ENCODE measurements around the gene SMIM10.
A peak's percentile ranks its signal among the peaks of the same experiment; 100 is the strongest.
"Not testable (repeated sequence)": the region's sequence is repeated elsewhere in the genome, so short reads cannot be mapped to it uniquely, and the experiment has no call there.

Gene SMIM10

DNA sequence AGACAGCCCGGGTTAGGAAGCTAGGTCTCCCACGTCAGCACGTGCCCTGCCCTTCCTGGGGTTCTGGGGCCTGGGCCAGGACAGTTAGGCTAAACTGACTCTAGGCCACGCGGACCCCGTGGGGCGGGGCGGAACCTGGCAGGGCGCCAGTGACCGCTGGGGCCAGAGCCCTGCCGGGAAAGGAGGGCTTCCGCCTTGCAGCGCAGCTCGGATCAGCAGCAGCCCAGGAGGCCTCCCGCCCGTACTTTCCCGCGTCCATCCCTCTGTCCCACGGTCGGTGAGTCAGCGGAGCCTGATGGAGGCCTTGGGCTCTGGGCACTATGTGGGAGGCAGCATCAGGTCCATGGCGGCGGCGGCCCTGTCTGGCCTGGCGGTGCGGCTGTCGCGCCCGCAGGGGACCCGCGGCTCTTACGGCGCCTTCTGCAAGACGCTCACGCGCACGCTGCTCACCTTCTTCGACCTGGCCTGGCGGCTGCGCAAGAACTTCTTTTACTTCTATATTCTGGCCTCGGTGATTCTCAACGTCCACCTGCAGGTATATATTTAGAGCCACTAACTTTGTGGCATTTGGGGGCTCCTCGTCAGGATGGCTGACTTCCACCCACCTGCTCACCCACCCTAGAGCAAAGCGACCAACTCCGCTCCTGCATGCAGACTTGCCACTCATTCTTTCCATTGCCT lies at the start of gene SMIM10:
Gene SMIM10 (plus strand): TSS at position 191 of the 681 bp plus-strand sequence. CDS start 105 bp downstream, at position 296.
- DNase-seq, result peak; percentile 23

DNA sequence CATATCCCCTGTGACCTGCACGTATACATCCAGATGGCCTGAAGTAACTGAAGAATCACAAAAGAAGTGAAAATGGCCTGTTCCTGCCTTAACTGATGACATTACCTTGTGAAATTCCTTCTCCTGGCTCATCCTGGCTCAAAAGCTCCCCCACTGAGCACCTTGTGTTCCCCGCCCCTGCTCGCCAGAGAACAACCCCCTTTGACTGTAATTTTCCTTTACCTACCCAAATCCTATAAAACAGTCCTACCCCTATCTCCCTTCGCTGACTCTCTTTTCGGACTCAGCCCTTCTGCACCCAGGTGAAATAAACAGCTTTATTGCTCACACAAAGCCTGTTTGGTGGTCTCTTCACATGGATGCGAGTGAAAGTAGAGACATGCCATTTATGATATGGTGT lies 44.4 kb upstream of the SMIM10 start:
- DNase-seq, result not testable (repeated sequence)

DNA sequence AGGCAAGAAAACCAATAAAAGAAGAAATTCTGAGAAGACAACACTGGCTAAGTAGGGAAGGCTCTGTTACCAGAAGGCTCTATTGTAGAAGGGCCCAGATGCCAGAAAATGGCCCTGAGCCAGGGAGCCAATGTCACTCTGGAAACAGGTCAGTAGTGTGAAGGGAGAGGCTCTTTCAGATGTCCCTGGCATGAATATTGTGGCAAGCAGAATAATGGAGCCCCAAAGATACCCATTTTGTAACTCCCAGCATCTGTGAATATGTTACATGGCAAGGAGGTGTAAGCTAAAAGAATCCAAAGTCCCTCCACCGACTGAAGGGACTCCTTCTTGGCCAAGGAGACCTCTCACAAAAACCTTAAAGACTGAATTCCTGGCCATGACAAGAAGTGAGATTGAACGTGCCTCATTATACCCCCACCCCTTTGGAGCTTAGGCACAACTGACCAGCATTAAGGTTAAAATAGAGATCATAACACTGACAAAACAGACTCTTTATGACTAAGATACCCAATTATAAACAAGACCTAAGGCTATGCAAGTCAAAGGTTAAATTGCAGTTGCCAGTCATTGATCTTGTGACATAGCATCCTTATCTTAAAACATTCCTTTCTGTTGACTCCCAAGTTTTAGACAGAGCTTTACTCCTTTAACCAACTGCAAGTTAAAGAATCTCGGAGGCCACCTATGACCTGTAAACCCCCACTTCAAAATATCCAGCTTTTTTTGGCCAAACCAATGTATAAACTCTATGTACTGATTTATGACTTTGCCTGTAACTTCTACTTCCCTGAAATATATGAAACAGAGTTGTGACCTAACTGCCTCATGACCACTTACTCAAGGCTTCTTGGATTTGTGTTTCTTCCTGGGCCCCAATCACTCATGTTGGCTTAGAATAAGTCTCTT lies 42.2 kb upstream of the SMIM10 start:
- DNase-seq, result no peak

DNA sequence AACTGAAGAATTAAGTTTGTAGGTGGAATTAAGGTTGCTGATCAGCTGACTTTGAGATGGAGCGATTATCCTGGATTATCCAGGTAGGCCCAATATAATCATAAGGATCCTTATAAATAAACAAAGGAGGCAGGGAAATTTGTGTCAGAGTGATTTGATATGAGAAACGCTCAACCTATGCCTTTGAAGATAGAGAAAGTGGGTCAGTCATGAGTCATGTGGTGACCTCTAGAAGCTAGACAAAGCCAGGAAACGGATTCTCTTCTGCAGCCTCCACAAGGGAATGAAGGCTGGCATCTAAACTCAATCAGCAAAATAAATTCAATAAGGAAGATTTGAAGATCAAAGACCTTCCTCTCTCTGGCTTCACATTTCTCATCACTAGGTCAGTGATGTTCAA lies 41.5 kb upstream of the SMIM10 start:
- no peak for DNase-seq

DNA sequence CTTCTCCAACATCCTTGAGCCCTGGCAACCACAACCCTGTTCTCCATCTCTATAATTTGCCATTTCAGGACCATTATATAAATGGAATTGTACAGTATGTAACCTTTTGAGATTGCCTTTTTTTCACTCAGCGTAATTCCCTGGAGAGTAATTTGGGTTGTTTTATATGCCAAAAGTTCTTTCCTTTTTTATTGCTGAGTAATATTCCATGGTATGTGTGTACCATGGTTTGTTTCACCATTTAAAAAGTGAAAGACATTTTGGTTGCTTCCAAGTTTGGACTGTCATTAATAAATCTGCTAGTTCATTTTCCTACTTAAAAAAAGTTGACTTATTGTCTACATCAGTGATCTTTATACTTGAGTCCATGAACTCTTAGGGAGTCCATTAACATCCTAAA lies 33.0 kb upstream of the SMIM10 start:
- DNase-seq, result no peak

DNA sequence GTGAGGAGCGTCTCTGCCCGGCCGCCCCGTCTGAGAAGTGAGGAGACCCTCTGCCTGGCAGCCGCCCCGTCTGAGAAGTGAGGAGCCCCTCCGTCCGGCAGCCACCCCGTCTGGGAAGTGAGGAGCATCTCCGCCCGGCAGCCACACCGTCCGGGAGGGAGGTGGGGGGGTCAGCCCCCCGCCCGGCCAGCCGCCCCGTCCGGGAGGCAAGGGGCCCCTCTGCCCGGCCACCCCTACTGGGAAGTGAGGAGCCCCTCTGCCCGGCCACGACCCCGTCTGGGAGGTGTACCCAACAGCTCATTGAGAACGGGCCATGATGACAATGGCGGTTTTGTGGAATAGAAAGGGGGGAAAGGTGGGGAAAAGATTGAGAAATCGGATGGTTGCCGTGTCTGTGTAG lies 30.4 kb upstream of the SMIM10 start:
- DNase-seq, result not testable (repeated sequence)

DNA sequence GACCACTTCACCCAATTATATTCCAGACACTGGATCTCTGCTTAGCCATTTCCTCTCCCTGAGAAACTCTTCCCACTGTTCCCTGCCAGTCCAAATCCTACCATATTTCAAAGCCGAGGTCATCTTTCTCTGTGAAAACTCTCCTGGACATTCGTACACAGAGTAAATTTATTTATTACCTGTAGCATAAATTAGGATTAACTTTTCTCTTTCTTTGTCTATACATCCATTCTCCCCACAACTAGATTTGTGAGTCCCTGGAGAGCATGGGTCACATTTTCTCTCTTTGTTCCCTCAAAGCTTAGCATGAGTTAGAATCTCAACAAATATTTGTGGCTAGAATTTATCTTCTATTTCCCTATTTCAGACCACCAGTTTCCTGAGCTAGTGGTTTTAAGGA lies 27.8 kb upstream of the SMIM10 start:
- no peak for DNase-seq

DNA sequence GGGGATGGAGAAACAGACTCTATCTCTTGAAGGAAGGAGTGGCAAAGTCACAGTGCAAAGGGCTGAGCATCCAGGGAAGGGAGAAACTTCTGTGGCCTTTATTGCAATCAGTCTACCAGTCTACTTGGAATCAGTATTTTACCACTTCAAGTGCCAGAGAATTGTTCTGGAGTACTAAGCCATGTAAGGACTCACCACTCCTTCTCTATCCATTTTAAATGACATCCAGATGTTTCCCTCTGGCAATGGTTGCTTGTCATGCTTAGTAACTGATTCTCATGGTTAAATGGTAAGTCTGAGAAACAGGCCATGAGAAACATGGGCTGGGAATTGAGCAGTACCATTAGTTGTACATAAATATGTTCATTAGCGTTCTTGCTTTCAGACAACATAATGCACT lies 21.1 kb upstream of the SMIM10 start:
- DNase-seq, result no peak

DNA sequence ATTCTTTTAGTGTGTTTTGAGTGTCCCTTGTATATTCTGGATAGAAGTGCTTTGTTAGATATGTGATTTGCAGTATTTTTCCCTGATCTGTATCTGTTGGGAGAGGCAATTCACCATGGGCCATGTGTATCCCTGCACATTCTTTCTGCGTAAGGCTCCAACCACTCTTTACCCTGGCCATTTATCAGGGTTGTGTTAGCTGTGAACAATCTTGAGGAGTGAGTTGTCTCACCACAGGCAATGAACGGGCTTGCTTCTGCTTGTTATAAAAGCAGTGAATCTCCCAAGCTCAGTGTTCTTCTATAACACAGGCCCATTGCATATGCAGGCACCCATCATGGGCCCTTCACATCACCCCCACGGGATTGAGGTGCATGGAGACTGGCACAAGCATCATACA lies 18.9 kb upstream of the SMIM10 start:
- no peak for DNase-seq

DNA sequence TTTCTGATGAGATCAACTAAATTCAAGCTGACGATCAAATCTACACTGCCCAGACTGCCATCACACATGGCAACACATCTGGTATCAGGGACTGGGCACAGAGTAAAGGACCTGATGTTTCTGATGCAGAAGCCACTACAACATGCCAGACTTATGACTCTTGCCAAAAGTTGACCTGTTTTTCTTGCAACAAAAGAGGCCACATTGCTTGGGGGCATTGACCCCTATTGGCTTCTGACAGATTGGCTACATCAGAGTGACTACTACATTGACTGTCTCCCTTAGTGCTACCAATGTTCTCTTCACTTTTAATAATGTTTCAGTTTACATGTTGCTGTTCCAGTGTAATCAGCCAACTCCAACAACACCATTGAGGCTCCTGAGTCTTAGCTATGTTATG lies 15.3 kb upstream of the SMIM10 start:
- DNase-seq, result no peak

DNA sequence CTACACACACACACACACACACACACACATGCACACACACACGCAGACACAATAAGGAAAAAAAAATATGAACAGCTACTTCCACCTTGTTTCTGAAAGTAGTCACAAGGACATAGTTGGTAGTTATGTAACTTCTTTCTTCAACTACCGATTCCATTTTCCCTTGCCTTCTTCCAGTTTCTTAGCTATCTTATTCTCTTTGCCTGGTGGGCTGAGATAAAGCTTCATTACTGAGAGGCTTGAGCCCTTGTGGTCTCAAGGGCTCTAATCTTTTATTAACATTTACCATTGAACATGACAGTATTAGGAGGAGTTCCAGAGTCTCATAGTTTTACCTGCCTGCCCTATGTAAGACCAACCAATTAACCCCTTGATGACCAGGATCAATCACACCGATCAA lies 8.9 kb upstream of the SMIM10 start:
- no peak for DNase-seq

DNA sequence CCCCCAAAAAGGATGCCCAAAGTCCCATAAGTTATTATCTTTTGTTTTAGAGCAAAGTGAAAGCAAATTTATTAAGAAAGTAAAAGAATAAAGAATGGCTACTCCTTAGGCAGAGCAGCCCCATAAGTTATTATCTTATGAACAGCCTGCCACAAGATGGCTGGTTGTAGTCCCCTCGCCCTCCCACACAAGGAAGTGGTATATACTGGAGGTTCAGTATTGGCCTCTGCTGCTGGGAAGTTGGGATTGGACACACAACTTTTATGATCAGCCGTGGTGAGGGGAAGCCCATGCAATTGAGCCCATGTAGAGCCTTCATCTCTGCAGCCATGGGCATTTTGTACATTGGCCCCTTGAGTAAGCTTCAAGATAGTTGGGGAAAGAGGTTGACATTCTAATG lies 8.0 kb upstream of the SMIM10 start:
- DNase-seq, result no peak

DNA sequence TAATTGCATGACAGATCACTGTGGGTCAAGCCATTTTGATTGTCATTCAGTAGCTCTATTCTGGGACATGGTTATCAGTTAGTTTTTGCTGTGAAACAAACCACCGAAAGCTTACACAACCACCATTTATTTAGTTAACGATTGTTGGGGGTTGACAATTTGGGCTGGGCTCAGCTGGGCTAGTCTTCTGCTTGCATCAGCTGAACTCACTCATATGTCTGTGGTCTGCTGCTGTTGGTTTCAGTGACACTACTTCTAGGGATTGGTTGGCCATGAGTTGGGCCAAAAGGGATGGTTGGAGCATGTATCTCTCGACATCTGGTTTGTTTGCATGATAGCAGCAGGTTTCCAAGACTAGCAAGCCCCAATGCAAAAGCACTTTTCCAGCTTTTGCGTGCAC lies 5.3 kb upstream of the SMIM10 start:
- DNase-seq, result no peak

DNA sequence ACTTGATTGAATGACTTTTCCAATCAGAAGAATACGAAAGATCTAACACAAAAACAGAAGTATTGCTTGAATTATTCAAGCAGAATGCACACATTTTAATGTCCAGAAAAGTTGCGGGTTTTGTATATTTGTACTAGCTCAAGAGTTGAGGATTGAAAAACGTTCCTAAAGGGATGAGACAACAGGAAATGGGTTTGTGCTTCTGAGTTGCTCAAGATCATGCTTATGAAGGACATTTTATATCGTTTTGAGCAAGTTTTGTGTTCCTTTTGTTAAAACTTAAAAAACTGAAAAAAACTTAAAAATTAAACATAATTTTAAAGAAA lies 353 bp upstream of the SMIM10 start:
- DNase-seq, result no peak

DNA sequence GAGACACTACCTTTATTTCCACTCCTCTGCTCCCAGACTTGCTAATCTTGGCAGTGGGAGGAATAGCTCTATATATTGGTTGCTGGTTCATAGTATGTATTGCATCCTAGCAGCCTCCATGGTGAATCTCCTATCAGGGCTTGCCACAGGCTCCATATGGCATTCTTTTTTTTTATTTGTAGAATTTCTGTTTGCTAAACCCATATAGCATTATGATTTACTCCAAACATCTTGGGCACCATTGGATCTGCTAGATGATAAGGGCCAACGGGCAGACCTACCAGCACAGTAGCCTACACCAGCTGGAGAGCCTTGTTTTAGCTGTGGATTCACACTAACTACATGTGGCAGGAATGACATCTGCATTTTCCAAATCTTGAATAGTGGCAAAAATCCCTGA lies 6.9 kb downstream of the SMIM10 start:
- DNase-seq, result no peak

DNA sequence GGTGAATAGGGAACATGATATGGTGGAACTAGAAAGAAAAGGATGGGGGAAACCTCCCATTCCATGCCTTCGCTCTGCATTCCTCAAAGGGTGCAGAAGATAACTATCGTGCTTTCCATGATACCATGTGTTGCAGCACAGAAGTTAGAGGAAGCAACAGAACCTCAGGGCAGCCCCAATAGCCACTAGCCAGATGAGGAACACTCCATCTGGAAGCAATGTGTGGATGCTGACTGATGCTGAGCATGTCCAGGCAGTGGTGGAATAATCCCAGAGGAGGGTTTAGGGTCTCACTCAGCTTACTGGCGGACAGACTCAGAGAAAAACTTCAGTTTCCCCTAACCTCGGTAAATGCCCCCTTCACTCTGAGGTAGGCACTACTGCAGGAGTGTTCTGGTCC lies 7.5 kb downstream of the SMIM10 start:
- DNase-seq, result no peak

DNA sequence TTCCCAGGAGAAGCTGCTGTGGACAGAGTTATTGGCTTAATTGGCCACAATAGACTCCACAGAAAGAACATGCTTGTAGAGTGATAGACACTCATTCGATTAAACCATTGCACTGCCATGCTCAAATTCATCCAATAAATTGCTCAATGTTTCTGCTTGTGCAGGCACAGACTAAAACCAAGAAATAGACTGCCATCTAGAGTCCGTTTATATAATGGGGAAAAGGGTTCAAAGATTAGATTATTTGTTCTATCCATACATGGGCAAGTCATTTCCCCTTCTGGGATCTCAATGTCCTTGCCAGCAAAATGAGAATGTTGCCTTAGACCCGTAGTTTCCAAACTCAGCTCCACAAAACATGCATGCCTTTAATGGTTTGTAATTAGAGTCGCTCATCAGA lies 8.7 kb downstream of the SMIM10 start:
- DNase-seq, result no peak

DNA sequence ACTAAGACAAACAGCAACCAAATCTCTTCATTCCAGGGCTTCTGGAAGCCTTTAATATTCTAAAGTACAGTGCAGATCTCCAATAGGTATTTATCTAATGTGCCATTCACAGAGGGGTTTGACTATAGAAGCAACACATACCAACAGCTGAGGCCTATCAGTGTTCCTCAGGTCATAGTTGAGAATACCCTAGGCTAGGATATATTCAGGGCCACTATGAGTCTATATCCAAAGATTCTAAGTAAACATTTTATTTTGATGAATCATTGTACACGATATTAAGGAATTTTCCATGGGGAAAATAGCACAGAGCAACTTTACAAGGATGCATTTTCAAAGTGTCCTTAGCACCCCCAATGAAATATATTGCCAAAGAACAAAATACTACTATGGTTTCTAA lies 9.7 kb downstream of the SMIM10 start:
- no peak for DNase-seq

DNA sequence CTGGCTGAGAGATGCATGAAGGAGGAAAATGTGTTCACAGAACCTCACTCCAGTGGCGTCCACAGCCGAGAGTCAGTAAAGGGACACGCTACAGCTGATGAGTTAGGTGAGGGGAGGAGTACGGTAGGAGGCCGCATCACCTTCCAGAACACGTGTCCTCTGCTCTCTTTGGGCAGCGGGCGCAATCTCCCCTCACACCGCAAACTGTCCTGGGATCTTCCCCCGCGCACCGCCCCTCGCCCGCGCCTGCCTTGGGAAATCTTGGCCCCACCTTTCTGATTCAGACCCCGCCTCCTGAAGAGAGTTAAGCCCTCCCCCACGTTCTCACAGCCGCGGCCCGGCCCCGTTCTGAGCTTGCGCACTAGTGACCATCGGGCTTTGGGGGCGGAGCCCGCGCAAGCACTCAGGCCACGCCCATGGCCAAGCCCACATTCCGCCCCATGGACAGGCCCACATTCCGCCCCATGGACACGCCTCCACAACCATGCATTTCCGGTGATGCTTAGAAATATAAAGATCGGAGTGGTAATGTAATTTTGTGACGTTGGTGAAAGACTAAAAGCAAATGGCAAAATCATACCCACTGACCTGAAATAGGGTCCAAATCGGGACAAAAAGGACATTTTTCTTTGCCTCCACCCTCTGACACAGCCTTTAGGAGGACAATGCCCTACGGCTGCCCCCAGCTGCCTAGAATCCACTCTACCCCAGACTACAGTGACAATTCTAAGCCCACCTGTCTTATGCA lies 13.3 kb downstream of the SMIM10 start:
- peak; percentile 87 for DNase-seq

DNA sequence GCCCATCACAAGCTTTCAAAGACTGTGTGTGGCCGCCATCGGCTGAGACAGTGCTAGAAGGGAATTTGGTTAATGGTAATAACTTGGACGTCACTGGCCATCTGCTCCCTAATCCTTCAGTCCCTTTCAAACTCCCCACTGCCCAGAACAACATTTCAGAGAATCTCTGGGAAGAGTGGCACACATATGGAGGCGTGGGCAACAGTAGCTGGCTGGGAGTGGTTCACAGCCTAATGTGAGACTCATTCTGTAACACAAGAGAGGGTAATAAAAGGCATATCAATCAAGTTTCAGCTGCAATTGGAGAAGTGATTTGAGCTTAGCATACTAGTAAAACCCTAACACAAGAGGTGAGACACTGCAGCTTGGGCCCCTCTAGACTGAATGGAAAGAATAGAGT lies 15.4 kb downstream of the SMIM10 start:
- DNase-seq, result no peak

DNA sequence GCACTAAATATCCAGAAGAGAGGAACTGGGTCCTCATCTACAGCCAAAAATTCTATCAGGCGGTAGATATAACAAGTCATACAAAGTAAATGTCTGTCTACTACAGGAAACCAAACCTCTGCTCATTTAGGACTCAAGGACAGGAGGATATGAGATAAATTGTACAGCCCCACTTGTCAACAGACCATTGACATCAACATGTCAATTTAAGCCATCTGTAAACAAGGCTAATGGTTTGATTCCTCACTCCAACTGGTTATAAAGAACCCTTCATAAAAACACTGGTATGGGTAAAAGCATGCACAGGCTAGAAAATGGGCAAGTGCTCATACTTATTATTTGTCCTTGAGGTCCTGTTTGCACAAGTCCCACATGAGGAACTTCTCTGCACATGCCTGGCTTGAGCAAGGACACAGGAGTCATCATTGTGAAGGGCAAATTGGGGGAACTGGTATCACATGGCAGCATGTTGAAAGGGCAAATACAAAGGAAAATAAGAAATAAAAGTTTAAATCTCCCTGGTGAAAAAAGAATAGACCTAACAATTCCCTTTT lies 18.3 kb downstream of the SMIM10 start:
- DNase-seq, result no peak

DNA sequence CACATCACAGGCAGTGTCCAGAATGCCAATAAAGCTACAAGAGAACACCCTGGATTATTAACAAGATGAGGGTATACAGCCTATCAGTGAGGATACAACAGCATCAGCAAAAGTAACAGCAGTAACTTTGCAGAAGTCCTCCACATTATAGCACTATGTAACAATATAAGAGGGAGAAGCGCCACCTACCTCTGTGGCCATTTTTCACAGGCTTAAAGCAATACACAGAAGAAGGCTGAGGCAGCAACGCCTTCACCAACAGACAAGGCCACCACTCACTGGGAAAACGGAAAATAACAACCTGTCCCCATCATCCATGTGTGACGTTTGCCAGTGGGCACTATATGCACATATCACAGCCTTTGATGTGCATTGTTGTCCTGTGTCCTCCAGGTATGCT lies 19.0 kb downstream of the SMIM10 start:
- no peak for DNase-seq

DNA sequence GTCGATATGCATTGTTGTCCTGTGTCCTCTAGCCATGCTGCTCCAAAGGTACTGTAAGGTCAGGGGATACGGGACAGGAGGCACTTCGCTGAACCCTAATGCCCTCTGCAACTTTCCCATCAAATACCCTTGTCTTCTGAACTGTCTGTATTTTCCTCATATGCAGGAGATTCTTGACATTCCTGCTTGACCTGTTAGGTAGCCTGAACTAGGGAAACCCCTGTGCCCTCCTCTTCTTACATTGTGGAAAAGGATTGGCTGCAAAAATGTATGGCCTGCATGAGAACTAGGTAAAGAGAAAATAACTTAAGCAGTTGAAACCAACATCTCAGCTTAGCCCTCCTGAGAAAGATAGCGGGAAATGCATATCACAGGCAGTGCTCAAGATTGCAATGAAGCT lies 20.1 kb downstream of the SMIM10 start:
- no peak for DNase-seq

Measured in activated naive CD4-positive, alpha-beta T cell treated with anti-CD3 and anti-CD28 coated beads, Interleukin-2, amount 50 U/mL, for 16 hours (primary cell).